ENCODE data around the gene CD82. TPM values are rescaled to one million over a fixed set of nuclear protein-coding genes. Genes with fewer than 3 reads are reported as not detected.

Gene CD82
- total RNA-seq, 1 donor from 2014 or later = 16.1 TPM

GRCh38 chr11:44561964-44562734, 3.3 kb upstream of the CD82 start:
- no peak overlapping the region for H3K4me3 Mint-ChIP-seq (ENCODE audit: unreplicated experiment)

GRCh38 chr11:44562845-44563460, 2.5 kb upstream of the CD82 start:
- no peaks in the 10 kb centered on the region for H3K9me3 Mint-ChIP-seq (ENCODE audit: unreplicated experiment)
- peaks cover 15% of the 10 kb centered on the region for H3K27me3 Mint-ChIP-seq (ENCODE audit: unreplicated experiment)
- H3K4me1 Mint-ChIP-seq (ENCODE audit: unreplicated experiment) = peaks cover 14% of the 10 kb centered on the region
- TF ChIP-seq CTCF (IDR thresholded peaks at IDR 0.05; ENCODE audit: unreplicated experiment) = no peak
- H3K4me3 Mint-ChIP-seq (ENCODE audit: unreplicated experiment) = no peak overlapping the region
- H3K27ac Mint-ChIP-seq (ENCODE audit: unreplicated experiment) = no peak overlapping the region
- peaks cover 3% of the 10 kb centered on the region for H3K36me3 Mint-ChIP-seq (ENCODE audit: low read depth, unreplicated experiment)
- no peak for DNase-seq (ENCODE audit: low spot score)

More at GRCh38 chr11:44561964-44562734, 3.3 kb upstream of the CD82 start:
- no peaks in the 10 kb centered on the region for H3K9me3 Mint-ChIP-seq (ENCODE audit: unreplicated experiment)
- H3K36me3 Mint-ChIP-seq (ENCODE audit: low read depth, unreplicated experiment) = no peaks in the 10 kb centered on the region
- H3K4me1 Mint-ChIP-seq (ENCODE audit: unreplicated experiment) = peaks cover 11% of the 10 kb centered on the region
- DNase-seq (ENCODE audit: low spot score) = no peak
- TF ChIP-seq CTCF (IDR thresholded peaks at IDR 0.05; ENCODE audit: unreplicated experiment) = no peak
- peaks cover 11% of the 10 kb centered on the region for H3K27me3 Mint-ChIP-seq (ENCODE audit: unreplicated experiment)
- no peak overlapping the region for H3K27ac Mint-ChIP-seq (ENCODE audit: unreplicated experiment)

- H3K4me1 Mint-ChIP-seq (ENCODE audit: unreplicated experiment) = peaks cover 17% of the 10 kb centered on the region
Observed at GRCh38 chr11:44563711-44564110, 1.8 kb upstream of the CD82 start.

GRCh38 chr11:44564166-44564565, 1.3 kb upstream of the CD82 start:
- Mint-ChIP-seq H3K4me1 (ENCODE audit: unreplicated experiment) (peaks cover 19% of the 10 kb centered on the region), H3K27ac (ENCODE audit: unreplicated experiment) (no peak overlapping the region), H3K9me3 (ENCODE audit: unreplicated experiment) (no peaks in the 10 kb centered on the region), H3K4me3 (ENCODE audit: unreplicated experiment) (no peak overlapping the region), H3K36me3 (ENCODE audit: low read depth, unreplicated experiment) (peaks cover 4% of the 10 kb centered on the region), H3K27me3 (ENCODE audit: unreplicated experiment) (peaks cover 15% of the 10 kb centered on the region)
- DNase-seq (ENCODE audit: low spot score) = no peak
- no peak for TF ChIP-seq CTCF (IDR thresholded peaks at IDR 0.05; ENCODE audit: unreplicated experiment)

More at GRCh38 chr11:44563711-44564110, 1.8 kb upstream of the CD82 start:
- Mint-ChIP-seq H3K9me3 (ENCODE audit: unreplicated experiment) (no peaks in the 10 kb centered on the region), H3K36me3 (ENCODE audit: low read depth, unreplicated experiment) (peaks cover 4% of the 10 kb centered on the region), H3K4me3 (ENCODE audit: unreplicated experiment) (no peak overlapping the region), H3K27ac (ENCODE audit: unreplicated experiment) (no peak overlapping the region), H3K27me3 (ENCODE audit: unreplicated experiment) (peaks cover 15% of the 10 kb centered on the region)
- TF ChIP-seq CTCF (IDR thresholded peaks at IDR 0.05; ENCODE audit: unreplicated experiment) = no peak
- DNase-seq (ENCODE audit: low spot score) = no peak

- peaks cover 17% of the 10 kb centered on the region for H3K27me3 Mint-ChIP-seq (ENCODE audit: unreplicated experiment)
- H3K36me3 Mint-ChIP-seq (ENCODE audit: low read depth, unreplicated experiment) = peaks cover 4% of the 10 kb centered on the region
- H3K9me3 Mint-ChIP-seq (ENCODE audit: unreplicated experiment) = no peaks in the 10 kb centered on the region
- no peak overlapping the region for H3K27ac Mint-ChIP-seq (ENCODE audit: unreplicated experiment)
- H3K4me3 Mint-ChIP-seq (ENCODE audit: unreplicated experiment) = peak overlapping the region; percentile 68
- H3K4me1 Mint-ChIP-seq (ENCODE audit: unreplicated experiment) = peaks cover 21% of the 10 kb centered on the region
- no peak for TF ChIP-seq CTCF (IDR thresholded peaks at IDR 0.05; ENCODE audit: unreplicated experiment)
- DNase-seq (ENCODE audit: low spot score) = no peak
Observed at GRCh38 chr11:44564670-44565210, 723 bp upstream of the CD82 start.
